ENCODE data around the gene ARHGAP22. TPM values are rescaled to one million over a fixed set of nuclear protein-coding genes. Genes with fewer than 3 reads are reported as not detected.

Gene ARHGAP22
- total RNA-seq, 1 donor = 22.9 TPM

DNA sequence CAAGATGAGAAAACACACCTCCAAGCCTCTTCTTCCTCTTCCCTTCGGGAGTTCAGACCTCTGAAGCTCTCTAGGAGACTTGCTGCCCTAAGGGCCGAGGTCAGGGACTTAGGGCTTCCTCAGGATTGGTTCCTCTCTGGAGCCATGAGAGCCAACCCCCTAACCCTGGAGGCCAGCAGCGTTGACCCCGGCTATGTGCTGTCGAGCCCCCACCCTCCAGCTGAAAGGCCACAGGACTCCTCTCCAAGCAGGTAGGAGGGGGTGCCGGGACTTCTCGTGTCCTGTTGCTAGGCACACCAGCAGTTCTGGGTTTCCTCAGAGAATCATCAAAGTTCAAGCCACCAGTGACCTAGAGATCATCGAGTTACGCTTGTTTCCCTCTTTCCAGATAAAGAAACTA is 87.4 kb downstream of the ARHGAP22 start:
- TF ChIP-seq, protein P1, sequence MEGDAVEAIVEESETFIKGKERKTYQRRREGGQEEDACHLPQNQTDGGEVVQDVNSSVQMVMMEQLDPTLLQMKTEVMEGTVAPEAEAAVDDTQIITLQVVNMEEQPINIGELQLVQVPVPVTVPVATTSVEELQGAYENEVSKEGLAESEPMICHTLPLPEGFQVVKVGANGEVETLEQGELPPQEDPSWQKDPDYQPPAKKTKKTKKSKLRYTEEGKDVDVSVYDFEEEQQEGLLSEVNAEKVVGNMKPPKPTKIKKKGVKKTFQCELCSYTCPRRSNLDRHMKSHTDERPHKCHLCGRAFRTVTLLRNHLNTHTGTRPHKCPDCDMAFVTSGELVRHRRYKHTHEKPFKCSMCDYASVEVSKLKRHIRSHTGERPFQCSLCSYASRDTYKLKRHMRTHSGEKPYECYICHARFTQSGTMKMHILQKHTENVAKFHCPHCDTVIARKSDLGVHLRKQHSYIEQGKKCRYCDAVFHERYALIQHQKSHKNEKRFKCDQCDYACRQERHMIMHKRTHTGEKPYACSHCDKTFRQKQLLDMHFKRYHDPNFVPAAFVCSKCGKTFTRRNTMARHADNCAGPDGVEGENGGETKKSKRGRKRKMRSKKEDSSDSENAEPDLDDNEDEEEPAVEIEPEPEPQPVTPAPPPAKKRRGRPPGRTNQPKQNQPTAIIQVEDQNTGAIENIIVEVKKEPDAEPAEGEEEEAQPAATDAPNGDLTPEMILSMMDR (IDR thresholded peaks at IDR 0.05; ENCODE audit: insufficient read depth, low read depth, low read length) = no peak
- H3K4me3 ChIP-seq (ENCODE audit: low read depth, low read length) = no peak overlapping the region
- DNase-seq (ENCODE audit: low read depth) = no peak

DNA sequence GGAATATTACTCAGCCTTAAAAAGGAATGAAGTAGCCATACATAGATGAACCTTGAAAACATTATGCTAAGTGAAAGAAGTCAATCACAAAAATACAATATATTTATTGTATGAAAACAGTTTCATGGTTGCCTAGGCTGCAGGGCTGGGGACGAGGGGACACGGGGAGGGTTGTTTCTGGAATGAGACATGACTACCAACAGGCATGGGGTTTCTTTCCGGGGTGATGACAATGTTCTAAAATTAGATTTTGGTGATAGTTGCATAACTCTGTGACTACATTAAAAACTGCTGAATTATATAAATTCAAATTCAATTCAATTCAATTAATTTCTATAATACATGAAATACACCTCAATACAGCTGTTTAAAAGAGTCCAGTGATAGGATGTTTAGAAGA is 88.0 kb downstream of the ARHGAP22 start:
- TF ChIP-seq, protein P1 (IDR thresholded peaks at IDR 0.05; ENCODE audit: insufficient read depth, low read depth, low read length) = no peak

DNA sequence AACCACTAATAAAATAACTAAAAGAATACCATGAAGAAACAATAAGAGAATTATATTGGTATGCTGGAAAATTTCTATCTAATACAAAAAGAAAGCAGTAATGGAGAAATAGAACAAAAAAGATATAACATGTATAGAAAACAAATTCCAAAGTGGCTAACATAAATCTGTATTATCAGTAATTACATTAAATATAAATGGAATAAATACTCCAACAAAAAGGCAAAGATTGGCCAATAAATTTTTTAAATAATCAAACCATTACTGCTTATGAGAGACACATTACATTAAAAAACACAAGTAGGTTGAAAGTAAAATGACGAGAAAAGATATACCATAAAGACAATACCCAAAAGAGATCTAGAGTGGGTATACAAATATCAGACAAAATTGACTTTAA is 90.0 kb downstream of the ARHGAP22 start:
- no peak overlapping the region for H3K4me3 ChIP-seq (ENCODE audit: low read depth, low read length)
- DNase-seq (ENCODE audit: low read depth) = no peak
- TF ChIP-seq, protein P1 (IDR thresholded peaks at IDR 0.05; ENCODE audit: insufficient read depth, low read depth, low read length) = no peak

More for the DNA sequence above, 88.0 kb downstream of the ARHGAP22 start:
- H3K4me3 ChIP-seq (ENCODE audit: low read depth, low read length) = no peak overlapping the region
- DNase-seq (ENCODE audit: low read depth) = no peak

DNA sequence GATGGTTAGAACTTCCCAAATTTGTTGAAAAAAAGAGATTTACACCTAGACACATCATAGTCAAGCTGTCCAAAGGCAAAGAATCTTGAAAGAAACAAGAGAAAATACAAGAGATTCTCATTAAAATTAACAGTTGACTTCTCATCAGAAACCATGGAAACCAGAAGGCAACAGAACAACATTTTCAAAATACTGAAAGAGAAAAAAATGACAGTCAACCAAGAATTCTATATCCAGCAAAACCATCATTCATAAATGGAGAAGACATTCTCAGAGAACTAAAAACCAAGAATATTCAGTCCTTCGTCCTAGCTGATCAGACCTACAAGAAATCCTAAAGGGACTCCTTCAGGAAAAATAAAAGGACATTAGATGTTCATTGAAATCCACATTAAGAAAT is 90.6 kb downstream of the ARHGAP22 start:
- DNase-seq (ENCODE audit: low read depth) = no peak
- TF ChIP-seq, protein P1 (IDR thresholded peaks at IDR 0.05; ENCODE audit: insufficient read depth, low read depth, low read length) = no peak
- H3K4me3 ChIP-seq (ENCODE audit: low read depth, low read length) = no peak overlapping the region

DNA sequence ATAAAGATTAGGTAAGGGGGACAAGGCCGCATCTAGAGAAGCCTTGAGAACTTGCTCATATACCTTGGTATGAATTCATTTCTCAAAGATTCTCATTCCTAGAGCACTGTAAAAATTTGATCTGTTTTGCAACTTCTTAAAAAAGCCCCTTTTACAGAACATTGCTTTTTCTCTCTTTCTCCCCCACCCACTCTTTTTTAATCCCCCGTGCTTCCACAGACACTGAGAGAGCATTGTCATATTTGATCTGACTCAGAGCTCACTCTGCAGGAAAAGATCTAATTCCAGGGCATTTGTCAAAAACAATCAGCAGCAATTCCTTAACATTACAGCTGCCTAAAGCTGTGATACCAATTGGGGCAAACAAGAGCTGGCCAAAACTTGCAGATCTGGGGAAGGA is 92.0 kb downstream of the ARHGAP22 start:
- H3K4me3 ChIP-seq (ENCODE audit: low read depth, low read length) = no peak overlapping the region
- TF ChIP-seq, protein P1 (IDR thresholded peaks at IDR 0.05; ENCODE audit: insufficient read depth, low read depth, low read length) = no peak
- DNase-seq (ENCODE audit: low read depth) = no peak

DNA sequence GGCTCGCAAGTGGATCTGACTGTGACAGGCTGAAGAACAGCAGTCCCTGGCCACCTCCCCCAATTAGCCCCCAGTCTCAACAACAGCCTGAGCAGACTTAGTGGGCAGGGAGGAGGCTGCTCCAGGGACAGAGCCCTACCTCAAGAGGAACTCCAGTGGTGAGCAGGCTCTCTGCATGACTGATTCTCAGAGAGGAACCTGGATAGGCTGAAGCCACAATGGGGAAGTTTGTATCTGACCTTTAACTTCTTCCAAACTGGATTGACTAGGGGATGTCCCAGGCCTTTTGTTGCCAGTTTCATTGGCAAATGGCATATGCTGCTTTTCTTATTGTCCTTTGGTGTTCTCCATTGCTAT is 93.0 kb downstream of the ARHGAP22 start:
- TF ChIP-seq, protein P1 (IDR thresholded peaks at IDR 0.05; ENCODE audit: insufficient read depth, low read depth, low read length) = no peak
- H3K4me3 ChIP-seq (ENCODE audit: low read depth, low read length) = no peak overlapping the region
- DNase-seq (ENCODE audit: low read depth) = no peak

DNA sequence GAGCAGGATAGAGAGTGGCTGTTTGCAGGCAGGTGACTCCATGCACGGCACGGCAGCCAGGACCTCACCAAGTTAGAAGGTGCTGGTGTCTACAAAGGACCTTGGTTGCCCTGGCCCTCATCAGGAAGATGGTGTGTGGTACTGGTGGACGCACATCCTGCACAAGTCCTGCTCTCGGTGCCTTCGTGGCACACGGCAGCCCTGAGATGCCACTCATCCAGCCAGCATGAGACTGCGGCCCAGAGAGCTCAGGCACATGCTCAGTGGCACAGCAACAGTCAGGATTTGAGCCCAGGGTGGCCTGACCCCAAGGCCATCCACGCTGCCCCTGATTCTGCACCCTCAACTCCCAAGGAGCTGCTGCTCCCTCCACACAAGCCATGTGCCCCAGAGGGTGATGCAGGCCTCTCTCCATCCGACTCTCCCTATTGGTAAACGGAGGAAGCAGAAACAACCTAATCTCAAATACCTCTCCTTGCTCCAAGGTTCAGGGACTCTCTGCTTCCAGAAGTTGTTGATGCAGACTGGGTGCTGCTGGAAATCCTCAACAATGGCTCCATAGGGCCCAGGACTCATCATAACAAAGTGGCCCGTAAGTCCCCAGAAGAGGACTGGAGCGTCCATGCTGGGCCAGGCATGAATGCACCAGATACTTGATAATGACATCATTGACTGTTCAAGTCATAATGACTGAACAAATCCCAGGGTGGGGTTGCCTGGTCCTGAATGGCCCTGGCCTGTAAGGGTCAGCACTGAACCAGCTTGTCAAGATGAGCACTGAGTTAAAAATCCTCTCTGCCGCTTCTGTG is 93.6 kb downstream of the ARHGAP22 start:
- H3K4me3 ChIP-seq (ENCODE audit: low read depth, low read length) = no peak overlapping the region
- DNase-seq (ENCODE audit: low read depth) = no peak
- TF ChIP-seq, protein P1 (IDR thresholded peaks at IDR 0.05; ENCODE audit: insufficient read depth, low read depth, low read length) = no peak
